NCI-H82 treated with DMSO at 0.1 percent for 48 hours (cell line): ENCODE results near the gene EIF2B2.

Experiments used
- DNase-seq: peaks from one replicate; lab custom pipeline; 2025; ENCODE audit not compliant: unreplicated experiment; lab: John Stamatoyannopoulos, UW

EIF2B2 gene

DNA sequence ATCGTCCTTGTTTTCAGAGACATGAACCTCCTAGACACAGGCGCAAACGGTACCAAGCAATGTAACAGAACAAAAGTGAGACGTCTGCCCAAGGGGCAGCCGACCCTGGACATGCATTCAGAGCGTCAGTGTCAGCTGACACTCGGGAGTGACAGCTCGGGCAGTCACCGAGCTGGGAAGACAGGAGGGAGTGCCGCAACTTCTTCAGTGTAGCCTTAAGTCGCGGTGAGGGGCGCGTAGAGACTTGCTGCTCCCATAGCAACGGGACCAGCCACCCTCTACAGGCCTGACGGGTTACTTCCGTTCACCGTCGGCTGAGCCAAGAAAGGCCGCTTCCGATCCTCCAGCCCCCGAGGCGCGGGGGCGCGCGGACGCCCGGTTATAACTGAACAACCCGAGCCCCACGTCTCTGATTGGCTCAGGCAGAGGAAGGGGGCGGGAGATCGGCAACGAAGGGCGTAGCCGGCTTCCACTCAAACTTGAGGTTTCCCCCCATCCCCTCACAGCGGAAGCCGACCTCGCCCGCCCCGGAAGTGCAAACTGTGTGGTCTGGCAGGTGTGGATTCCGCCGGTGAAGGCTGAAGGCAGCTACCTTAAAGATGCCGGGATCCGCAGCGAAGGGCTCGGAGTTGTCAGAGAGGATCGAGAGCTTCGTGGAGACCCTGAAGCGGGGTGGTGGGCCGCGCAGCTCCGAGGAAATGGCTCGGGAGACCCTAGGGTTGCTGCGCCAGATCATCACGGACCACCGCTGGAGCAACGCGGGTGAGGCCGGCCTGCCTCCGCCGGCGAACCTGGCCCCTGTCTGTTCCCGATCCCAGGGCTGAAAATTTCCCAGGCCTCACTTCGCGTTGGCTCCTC is at the start of gene EIF2B2:
EIF2B2 (plus strand) TSS at position 530 of the 858 bp plus-strand sequence; CDS start at position 600, 70 bp downstream.
- DNase-seq, result peak; percentile 87

- no peak for DNase-seq
Observed at GRCh38 chr14:74953686-74954085, 49.0 kb upstream of the EIF2B2 start.

GRCh38 chr14:74954232-74954946 is 48.3 kb upstream of the EIF2B2 start:
- peak; percentile 51 for DNase-seq

GRCh38 chr14:74954947-74955228 is 47.8 kb upstream of the EIF2B2 start:
- DNase-seq, result no peak

GRCh38 chr14:74955229-74956026 is 47.3 kb upstream of the EIF2B2 start, which contains the start of gene PGF:
PGF (minus strand) TSS chr14:74955597; CDS start chr14:74955242, 355 bp downstream.
- no peak for DNase-seq

GRCh38 chr14:74956027-74956279 is 46.8 kb upstream of the EIF2B2 start:
- no peak for DNase-seq

- no peak for DNase-seq
Observed at GRCh38 chr14:74956280-74957072, 46.2 kb upstream of the EIF2B2 start.

DNA sequence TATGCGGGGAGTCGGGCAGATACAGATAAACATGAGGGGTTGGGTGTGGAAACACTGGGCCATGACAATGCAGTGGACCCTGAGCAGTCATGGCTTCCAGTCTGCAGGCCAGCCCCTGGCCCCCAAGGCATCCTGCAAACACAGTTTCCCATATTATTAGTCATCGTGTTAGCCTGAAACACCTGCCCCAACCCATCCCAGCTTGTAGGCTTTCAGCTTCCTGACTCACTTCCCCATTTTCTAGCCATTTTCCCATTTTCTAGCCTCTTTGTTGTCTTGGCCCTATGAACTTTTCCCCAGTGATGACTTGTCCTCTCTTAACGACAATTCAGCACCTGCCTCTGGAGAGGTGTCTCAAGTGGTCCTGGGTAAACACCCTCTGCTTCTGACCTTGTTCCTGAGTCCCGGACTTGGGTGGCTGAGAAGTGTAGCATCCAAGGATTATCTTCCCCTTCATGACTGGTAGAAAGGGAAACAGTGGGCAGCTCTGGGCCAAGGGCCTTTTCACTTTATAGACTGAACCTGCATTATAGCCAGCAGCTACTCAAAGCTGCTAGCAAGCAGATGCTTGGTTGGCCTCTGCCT is 43.0 kb upstream of the EIF2B2 start:
- DNase-seq, result no peak

DNA sequence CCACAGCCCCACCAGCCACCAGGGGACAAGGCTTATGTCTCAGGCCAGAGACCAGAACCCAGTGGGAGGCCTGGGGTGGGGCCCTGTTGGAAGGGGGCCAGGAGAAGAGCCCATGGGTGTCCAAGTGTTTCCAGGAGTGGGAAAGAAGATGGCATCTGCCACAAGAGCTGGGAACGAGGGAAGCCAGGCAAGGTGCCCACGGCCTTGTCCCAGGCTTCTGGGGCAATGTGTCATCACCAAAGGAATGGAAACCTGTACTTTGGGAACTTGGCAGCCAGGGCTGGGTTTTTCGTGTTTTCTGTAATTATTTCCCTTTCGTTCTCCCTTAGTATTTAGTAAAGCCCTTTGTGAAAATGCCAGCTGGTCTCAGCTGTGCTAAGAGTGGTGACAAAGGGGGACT is 42.0 kb upstream of the EIF2B2 start:
- DNase-seq, result no peak

- DNase-seq, result no peak
Observed at GRCh38 chr14:74961238-74961911, 41.3 kb upstream of the EIF2B2 start.

DNA sequence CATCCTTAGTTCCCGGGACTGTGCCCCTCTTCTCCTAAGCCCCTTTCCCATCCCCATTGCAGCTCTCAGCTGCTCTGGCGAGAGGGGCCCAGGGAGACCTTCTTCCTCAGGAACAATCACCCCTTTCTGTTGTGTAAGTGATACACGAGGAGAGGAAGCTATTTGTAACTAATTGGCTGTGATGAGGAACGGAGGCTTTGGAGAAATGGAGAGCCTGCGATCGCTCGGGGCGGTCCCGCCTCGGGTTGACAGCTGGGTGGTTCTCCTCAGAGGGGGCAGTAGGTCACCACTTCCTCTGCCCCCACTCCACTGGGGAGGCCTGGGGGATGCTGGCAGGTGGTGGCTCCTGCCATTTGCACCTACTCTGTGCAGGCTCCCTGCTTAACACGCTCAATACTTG is 40.7 kb upstream of the EIF2B2 start:
- DNase-seq, result no peak

GRCh38 chr14:74962493-74962892 is 40.2 kb upstream of the EIF2B2 start:
- no peak for DNase-seq

DNA sequence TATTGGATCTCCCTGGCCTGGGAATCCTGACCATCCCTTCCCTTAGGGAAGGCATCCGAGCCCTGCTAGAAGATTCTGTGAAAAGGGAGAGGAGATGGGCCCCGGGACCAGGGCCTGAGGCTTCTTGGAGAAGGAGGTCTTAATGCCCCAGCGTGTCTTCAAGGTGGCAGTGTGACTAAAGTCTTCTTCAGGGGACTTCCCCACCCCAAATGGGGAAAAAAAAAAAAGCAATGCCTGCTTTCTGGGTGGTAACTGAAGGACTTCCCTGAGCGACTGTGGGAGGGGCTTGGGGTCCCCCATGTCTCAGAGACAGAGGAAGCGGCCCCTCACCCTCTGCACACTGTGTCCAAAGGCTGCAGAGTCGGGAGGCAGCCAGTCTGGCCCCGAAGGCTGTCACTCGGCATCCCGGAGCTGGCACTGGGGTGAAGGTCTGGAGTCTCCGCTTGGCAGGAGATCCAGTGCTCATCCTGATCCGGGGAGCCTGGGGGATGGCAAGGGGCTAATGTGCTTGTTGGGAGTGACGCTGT is 39.5 kb upstream of the EIF2B2 start:
- no peak for DNase-seq

GRCh38 chr14:74963705-74964271 is 38.9 kb upstream of the EIF2B2 start:
- no peak for DNase-seq

DNA sequence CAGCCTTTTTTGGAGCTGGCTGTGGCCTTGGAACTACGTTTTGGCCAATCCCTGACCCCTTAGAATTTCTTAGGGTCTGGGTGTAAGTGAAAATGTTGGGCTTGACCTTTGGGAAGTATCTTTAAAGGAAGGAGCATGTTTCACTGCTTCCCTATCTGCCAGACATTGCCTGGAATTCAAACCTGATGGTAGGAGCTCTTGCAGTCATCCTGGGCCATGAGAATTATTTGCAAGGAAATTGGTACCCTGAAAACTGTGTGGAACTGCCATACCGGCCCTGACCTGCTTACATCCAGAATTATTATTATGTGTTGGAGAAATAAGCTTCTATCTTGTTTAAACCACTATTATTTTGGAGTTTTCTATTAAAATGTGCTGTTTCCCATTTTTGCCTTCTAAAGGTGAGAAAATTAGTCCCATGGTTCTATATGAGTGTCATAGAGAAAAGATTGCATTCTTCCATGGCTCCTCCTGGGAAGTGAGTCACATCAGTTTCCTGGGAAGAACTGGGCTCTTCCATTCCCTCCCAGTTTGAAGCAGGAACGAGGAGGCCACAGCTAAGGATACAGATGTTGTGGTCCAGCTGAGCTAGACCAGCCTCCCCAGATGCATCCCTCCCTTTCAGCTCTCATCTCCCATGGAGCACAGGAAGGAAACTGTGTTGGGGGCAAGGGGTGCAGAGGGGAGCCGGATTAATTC is 37.8 kb upstream of the EIF2B2 start:
- DNase-seq, result no peak

GRCh38 chr14:74965486-74966153 is 37.1 kb upstream of the EIF2B2 start:
- DNase-seq, result no peak

- no peak for DNase-seq
Observed at GRCh38 chr14:74968811-74969210, 33.9 kb upstream of the EIF2B2 start.

- DNase-seq, result no peak
Observed at GRCh38 chr14:74973003-74973653, 29.6 kb upstream of the EIF2B2 start.
